H9 (cell line): ENCODE data around the gene TMPRSS15. TPM values are rescaled to one million over a fixed set of nuclear protein-coding genes. Genes with fewer than 3 reads are reported as not detected.

ENCODE experiments used
- DNase-seq: peaks from one replicate; pipeline ENCODE4 v3.0.0-alpha.2; 2017
- H2AFZ ChIP-seq: one replicate; pipeline ENCODE4 v1.6.1; 2013; ENCODE audit warnings: mild to moderate bottlenecking, low read length, control low read depth, moderate library complexity
- H2AK5ac ChIP-seq: 2 replicates; pipeline ENCODE4 v1.6.1; 2013; ENCODE audit warnings: low read length, control low read depth, mixed read lengths; ENCODE audit not compliant: insufficient read length
- H2BK120ac ChIP-seq: one replicate; pipeline ENCODE4 v1.6.1; 2013; ENCODE audit warnings: low read depth, mild to moderate bottlenecking, low read length, control low read depth, inconsistent platforms; ENCODE audit not compliant: poor library complexity, severe bottlenecking
- H2BK12ac ChIP-seq: 2 replicates; pipeline ENCODE4 v1.6.1; 2013; ENCODE audit warnings: low read length, control low read depth, mixed read lengths, low read depth; ENCODE audit not compliant: insufficient read length
- H2BK15ac ChIP-seq: 2 replicates; pipeline ENCODE4 v1.6.1; 2013; ENCODE audit warnings: low read depth, low read length, control low read depth
- H2BK20ac ChIP-seq: one replicate; pipeline ENCODE4 v1.6.1; 2013; ENCODE audit warnings: low read depth, mild to moderate bottlenecking, low read length, control low read depth, inconsistent platforms; ENCODE audit not compliant: poor library complexity, severe bottlenecking
- H2BK5ac ChIP-seq: 2 replicates; pipeline ENCODE4 v1.6.1; 2013; ENCODE audit warnings: low read length, control low read depth, mixed read lengths; ENCODE audit not compliant: insufficient read length
- H3K14ac ChIP-seq: 2 replicates; pipeline ENCODE4 v1.6.1; 2013; ENCODE audit warnings: low read length, control low read depth; ENCODE audit not compliant: insufficient read depth
- H3K18ac ChIP-seq: 2 replicates; pipeline ENCODE4 v1.6.1; 2013; ENCODE audit warnings: low read depth, mild to moderate bottlenecking, mixed read lengths, low read length, control low read depth; ENCODE audit not compliant: insufficient read length
- H3K23ac ChIP-seq: 2 replicates; pipeline ENCODE4 v1.6.1; 2013; ENCODE audit warnings: low read length, control low read depth, mixed read lengths, low read depth; ENCODE audit not compliant: insufficient read length
- H3K23me2 ChIP-seq: 2 replicates; pipeline ENCODE4 v1.6.1; 2013; ENCODE audit warnings: low read depth, mild to moderate bottlenecking, mixed read lengths, low read length, control low read depth; ENCODE audit not compliant: insufficient read length, poor library complexity, severe bottlenecking
- H3K27ac ChIP-seq: 2 replicates; pipeline ENCODE4 v1.5.1; 2013; ENCODE audit warnings: low read length, control low read depth, mixed read lengths, low read depth; ENCODE audit not compliant: insufficient read length
- H3K27me3 ChIP-seq: 2 replicates; pipeline ENCODE4 v1.6.1; 2013; ENCODE audit warnings: low read length, control low read depth, inconsistent platforms; ENCODE audit not compliant: insufficient read depth
- H3K4ac ChIP-seq: 2 replicates; pipeline ENCODE4 v1.6.1; 2013; ENCODE audit warnings: low read depth, mild to moderate bottlenecking, control low read depth, inconsistent platforms, low read length, moderate library complexity
- H3K4me1 ChIP-seq: 2 replicates; pipeline ENCODE4 v1.6.1; 2013; ENCODE audit warnings: low read length, control low read depth, inconsistent platforms; ENCODE audit not compliant: insufficient read depth
- H3K4me2 ChIP-seq: 2 replicates; pipeline ENCODE4 v1.6.1; 2013; ENCODE audit warnings: low read length, control low read depth, mixed read lengths; ENCODE audit not compliant: insufficient read length, insufficient read depth
- H3K56ac ChIP-seq: 2 replicates; pipeline ENCODE4 v1.6.1; 2013; ENCODE audit warnings: low read depth, mild to moderate bottlenecking, mixed read lengths, low read length, control low read depth; ENCODE audit not compliant: insufficient read length
- H3K79me1 ChIP-seq: 2 replicates; pipeline ENCODE4 v1.6.1; 2013; ENCODE audit warnings: low read depth, mild to moderate bottlenecking, moderate library complexity, low read length, control low read depth, inconsistent platforms; ENCODE audit not compliant: insufficient read depth, poor library complexity, severe bottlenecking
- H3K79me2 ChIP-seq: 2 replicates; pipeline ENCODE4 v1.6.1; 2013; ENCODE audit warnings: low read length, control low read depth, inconsistent platforms; ENCODE audit not compliant: insufficient read depth
- H3K9ac ChIP-seq: 2 replicates; pipeline ENCODE4 v1.6.1; 2013; ENCODE audit warnings: low read length, control low read depth, mixed read lengths; ENCODE audit not compliant: insufficient read length; ENCODE audit errors: extremely low read depth
- H3K9me3 ChIP-seq: one replicate; pipeline ENCODE4 v1.6.1; 2013; ENCODE audit warnings: low read depth, low read length, inconsistent platforms; ENCODE audit not compliant: control insufficient read depth
- H3T11ph ChIP-seq: one replicate; pipeline ENCODE4 v1.6.1; 2013; ENCODE audit warnings: mild to moderate bottlenecking, low read length, control low read depth, inconsistent platforms
- H4K20me1 ChIP-seq: one replicate; pipeline ENCODE4 v1.6.1; 2013; ENCODE audit not compliant: control insufficient read depth, insufficient read length, insufficient read depth
- H4K5ac ChIP-seq: 2 replicates; pipeline ENCODE4 v1.6.1; 2013; ENCODE audit warnings: low read depth, mild to moderate bottlenecking, mixed read lengths, low read length, control low read depth; ENCODE audit not compliant: insufficient read length
- H4K8ac ChIP-seq: replicated peaks from 2 replicates; pipeline ENCODE4 v1.6.1; 2013; ENCODE audit warnings: low read length, control low read depth, mixed read lengths, low read depth; ENCODE audit not compliant: insufficient read length
- H4K91ac ChIP-seq: 2 replicates; pipeline ENCODE4 v1.6.1; 2013; ENCODE audit warnings: low read depth, mild to moderate bottlenecking, moderate library complexity, mixed read lengths, low read length, control low read depth; ENCODE audit not compliant: insufficient read length
- H3K27ac Mint-ChIP-seq, 3 experiments: 2 replicates in 2 of 3; 3 replicates in 1 of 3; pipeline ENCODE4 v1.8.0; 2020 to 2021; ENCODE audit warnings: mixed read lengths in 3 of 3, mild to moderate bottlenecking in 1 of 3, moderate library complexity in 1 of 3
- H3K27me3 Mint-ChIP-seq: 2 replicates; pipeline ENCODE4 v1.8.0; 2021; ENCODE audit warnings: low read depth, mild to moderate bottlenecking, moderate library complexity, mixed read lengths
- H3K36me3 Mint-ChIP-seq, 3 experiments: 2 replicates in 2 of 3; 3 replicates in 1 of 3; pipeline ENCODE4 v1.8.0; 2020 to 2021; ENCODE audit warnings: low read depth in 3 of 3, mixed read lengths in 3 of 3; ENCODE audit not compliant: insufficient read depth in 1 of 3
- H3K4me1 Mint-ChIP-seq, 2 experiments: 2 replicates each; pipeline ENCODE4 v1.8.0; 2020; ENCODE audit warnings: mixed read lengths in 2 of 2
- H3K4me3 Mint-ChIP-seq, 2 experiments: 2 replicates in 1 of 2; 3 replicates in 1 of 2; pipeline ENCODE4 v1.8.0; 2020 to 2021; ENCODE audit warnings: mild to moderate bottlenecking in 2 of 2, mixed read lengths in 2 of 2, moderate library complexity in 1 of 2
- H3K9me3 Mint-ChIP-seq, 2 experiments: 2 replicates in 1 of 2; 3 replicates in 1 of 2; pipeline ENCODE4 v1.8.0; 2020; ENCODE audit warnings: mild to moderate bottlenecking in 2 of 2, mixed read lengths in 2 of 2, moderate library complexity in 1 of 2
- CTCF ChIP-seq: fragments of 200-600 bp; sonication (generic); conservative IDR thresholded peaks from 3 replicates; pipeline ENCODE4 v1.8.0; 2021; ENCODE audit warnings: antibody characterized with exemption, mild to moderate bottlenecking
- WGBS: extraction: QIAGEN DNeasy Blood & Tissue Kit; methylation state at CpG from one replicate; pipeline ENCODE4 v1.1.7; 2013; ENCODE audit warnings: missing lambda C conversion rate, low lambda C conversion rate, mixed read lengths; ENCODE audit not compliant: insufficient read length; ENCODE audit errors: extremely low coverage; 5-methylcytosine and 5-hydroxymethylcytosine counted together
- total RNA-seq: library from RNA; stranded (reverse); gene quantifications from 2 replicates; pipeline ENCODE4 v1.2.1, GENCODE V29; 2021

TMPRSS15 gene
- total RNA-seq, 1 experiment from 2014 or later = not detected

DNA sequence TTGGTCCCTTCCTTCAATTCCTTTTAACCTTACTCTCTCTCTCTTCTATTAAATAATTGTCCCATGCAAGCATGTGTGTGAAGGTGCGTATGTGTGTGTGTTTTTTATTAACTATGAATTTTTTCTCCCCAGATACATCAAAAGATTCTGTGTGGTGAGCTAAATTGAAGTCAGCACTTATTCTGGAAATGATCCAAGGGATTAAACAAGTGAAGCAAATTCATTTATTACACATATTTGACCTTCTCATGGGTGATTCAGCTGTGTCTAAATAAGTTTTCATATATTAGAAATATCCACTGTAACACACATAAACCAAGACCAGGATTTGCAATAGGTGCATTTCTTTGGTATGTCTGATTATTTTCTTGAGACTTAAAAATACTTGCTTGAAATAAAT, 134.7 kb downstream of the TMPRSS15 start:
- no peak overlapping the region for H3K27ac ChIP-seq
- H2BK12ac ChIP-seq = no peak overlapping the region
- H2AK5ac ChIP-seq = no peak overlapping the region
- TF ChIP-seq CTCF = no peak
- no peaks in the 10 kb centered on the region for H4K20me1 ChIP-seq
- no peak overlapping the region for H3K4ac ChIP-seq
- no peaks in the 10 kb centered on the region for H3K79me2 ChIP-seq
- no peaks in the 10 kb centered on the region for H3K27me3 ChIP-seq
- no peak overlapping the region for H4K91ac ChIP-seq
- H2BK5ac ChIP-seq = no peak overlapping the region
- no peak overlapping the region for H3K23ac ChIP-seq
- no peak overlapping the region for H2AFZ ChIP-seq
- no peak overlapping the region for H3K56ac ChIP-seq
- Mint-ChIP-seq H3K27me3 (no peaks in the 10 kb centered on the region), H3K4me3 (no peak overlapping the region), H3K4me1 (no peaks in the 10 kb centered on the region), H3K9me3 (peaks cover 0 to 12% of the 10 kb centered on the region in 2 experiments; a peak in 3 of 5 replicates), H3K36me3 (peaks cover 2 to 9% (median 6%) of the 10 kb centered on the region in 3 experiments; a peak in 5 of 7 replicates), H3K27ac (no peak overlapping the region)
- no peak overlapping the region for H3K9ac ChIP-seq
- no peak overlapping the region for H3K4me2 ChIP-seq
- no peak overlapping the region for H2BK120ac ChIP-seq
- WGBS = no CpG with 5 or more reads among the region's 1 CpG
- no peak overlapping the region for H4K8ac ChIP-seq
- DNase-seq = no peak
- no peak overlapping the region for H3T11ph ChIP-seq
- H4K5ac ChIP-seq = no peak overlapping the region
- H2BK15ac ChIP-seq = no peak overlapping the region
- H3K18ac ChIP-seq = no peak overlapping the region
- no peak overlapping the region for H2BK20ac ChIP-seq
- H3K9me3 ChIP-seq = no peaks in the 10 kb centered on the region
- H3K14ac ChIP-seq = no peak overlapping the region
- no peaks in the 10 kb centered on the region for H3K23me2 ChIP-seq
- no peaks in the 10 kb centered on the region for H3K79me1 ChIP-seq
- H3K4me1 ChIP-seq = no peaks in the 10 kb centered on the region
